Brain pericyte (primary cell): Measurements from ENCODE around the gene VSIG4.
"Not testable (repeated sequence)": the region's sequence is repeated elsewhere in the genome, so short reads cannot be mapped to it uniquely, and the experiment has no call there.

ENCODE experiments used
- DNase-seq: peaks from one replicate; pipeline ENCODE4 v3.0.0-alpha.2; 2012; ENCODE audit warnings: low read depth, low spot score

VSIG4 gene

DNA sequence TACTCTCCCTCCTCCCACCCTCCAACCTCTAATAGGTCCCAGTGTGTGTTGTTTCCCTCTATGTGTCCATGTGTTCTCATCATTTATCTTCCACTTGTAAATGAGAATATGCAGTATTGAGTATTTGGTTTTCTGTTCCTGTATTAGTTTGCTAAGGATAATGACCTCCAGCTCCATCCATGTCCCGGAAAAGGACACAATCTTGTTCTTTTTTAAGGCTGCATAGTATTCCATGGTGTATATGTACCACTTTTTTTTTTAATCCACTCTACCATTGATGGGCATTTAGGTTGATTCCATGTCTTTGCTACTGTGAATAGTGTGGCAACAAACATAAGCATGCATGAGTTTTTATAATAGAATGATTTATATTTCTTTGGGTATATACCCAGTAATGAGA lies 62.7 kb downstream of the VSIG4 start:
- DNase-seq = not testable (repeated sequence)

DNA sequence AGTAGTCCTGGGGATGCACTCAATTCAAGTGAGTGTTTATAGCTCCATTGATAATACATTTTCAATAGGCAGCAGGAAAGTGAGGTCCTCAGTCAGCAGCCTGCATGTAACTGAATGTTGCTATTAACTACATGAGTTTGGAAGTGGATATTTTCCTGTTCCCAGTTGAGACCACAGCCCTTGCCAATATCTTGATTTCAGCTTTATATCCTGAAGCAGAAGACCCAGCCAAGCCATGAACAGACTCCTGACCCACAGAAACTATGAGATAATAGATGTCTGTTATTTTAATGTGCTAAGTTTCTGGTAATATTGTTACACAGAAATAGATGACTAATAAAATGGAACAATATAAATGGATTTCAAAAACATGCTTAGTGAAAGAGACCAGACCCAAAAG lies 63.7 kb downstream of the VSIG4 start:
- no peak for DNase-seq

DNA sequence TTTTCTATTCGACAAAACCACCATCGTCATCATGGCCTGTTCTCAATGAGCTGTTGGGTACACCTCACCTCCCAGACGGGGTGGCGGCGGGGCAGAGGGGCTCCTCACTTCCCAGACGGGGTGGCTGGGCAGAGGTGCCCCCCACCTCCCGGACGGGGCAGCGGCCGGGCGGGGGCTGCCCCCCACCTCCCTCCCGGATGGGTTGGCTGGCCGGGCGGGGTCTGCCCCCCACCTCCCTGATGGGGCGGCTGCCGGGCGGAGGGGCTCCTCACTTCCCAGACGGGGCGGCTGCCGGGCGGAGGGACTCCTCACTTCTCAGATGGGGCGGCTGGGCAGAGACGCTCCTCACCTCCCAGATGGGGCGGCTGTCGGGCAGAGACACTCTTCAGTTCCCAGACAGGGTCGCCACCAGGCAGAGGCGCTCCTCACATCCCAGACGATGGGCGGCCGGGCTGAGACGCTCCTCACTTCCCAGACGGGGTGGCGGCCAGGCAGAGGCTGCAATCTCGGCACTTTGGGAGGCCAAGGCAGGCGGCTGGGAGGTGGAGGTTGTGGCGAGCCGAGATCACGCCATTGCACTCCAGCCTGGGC lies 64.6 kb downstream of the VSIG4 start:
- not testable (repeated sequence) for DNase-seq
